MCF 10A (cell line): ENCODE measurements around the gene GABRG3. TPM values are rescaled to one million over a fixed set of nuclear protein-coding genes. Genes with fewer than 3 reads are reported as not detected.

Experiments
- BruUV-seq: library from RNA; stranded (reverse); fragments of 400-500 nt; replicated peaks from 2 replicates; lab custom pipeline; 2021; lab: Mats Ljungman, UMichigan
- CTCF ChIA-PET: fragments of 300-600 bp; sonication (Branson Sonifier 250); formaldehyde crosslinking; extraction: SDS; loops from one replicate; lab custom pipeline; 2021; ENCODE audit warnings: antibody characterized with exemption, inconsistent platforms; lab: Yijun Ruan, JAX
- POLR2A ChIA-PET: fragments of 300-600, 350-650 bp; sonication (Branson Sonifier 250); formaldehyde crosslinking; extraction: SDS; loops from one replicate; lab custom pipeline; 2020; ENCODE audit warnings: antibody characterized with exemption, inconsistent platforms; lab: Yijun Ruan, JAX
- DNase-seq: peaks from one replicate; pipeline ENCODE4 v3.0.0-alpha.2; 2018; ENCODE audit not compliant: unreplicated experiment
- H3K27ac Mint-ChIP-seq: one replicate; pipeline ENCODE4 v1.8.0; 2022; ENCODE audit warnings: mild to moderate bottlenecking, low read depth, mixed read lengths; ENCODE audit not compliant: unreplicated experiment
- H3K27me3 Mint-ChIP-seq: one replicate; pipeline ENCODE4 v1.8.0; 2022; ENCODE audit warnings: mixed read lengths; ENCODE audit not compliant: insufficient read depth, unreplicated experiment
- H3K36me3 Mint-ChIP-seq: one replicate; pipeline ENCODE4 v1.8.0; 2022; ENCODE audit warnings: mild to moderate bottlenecking, moderate library complexity, mixed read lengths; ENCODE audit not compliant: insufficient read depth, unreplicated experiment
- H3K4me1 Mint-ChIP-seq: one replicate; pipeline ENCODE4 v1.8.0; 2022; ENCODE audit warnings: mixed read lengths; ENCODE audit not compliant: insufficient read depth, unreplicated experiment
- H3K4me3 Mint-ChIP-seq: one replicate; pipeline ENCODE4 v1.8.0; 2022; ENCODE audit warnings: mild to moderate bottlenecking, moderate library complexity, mixed read lengths; ENCODE audit not compliant: unreplicated experiment
- H3K9me3 Mint-ChIP-seq: one replicate; pipeline ENCODE4 v1.8.0; 2022; ENCODE audit warnings: mixed read lengths; ENCODE audit not compliant: unreplicated experiment
- CTCF ChIP-seq: fragments of 200-600 bp; IDR thresholded peaks from one replicate; pipeline ENCODE4 v1.8.0; 2022; ENCODE audit warnings: antibody characterized with exemption, mild to moderate bottlenecking; ENCODE audit not compliant: unreplicated experiment
- intact Hi-C: fragments of 100-400 bp; cut with micrococcal nuclease; formaldehyde crosslinking; loops from 2 replicates; pipeline ENCODE4 v1.14.1; 2022
- total RNA-seq: library from RNA; stranded (reverse); gene quantifications from 2 replicates; pipeline ENCODE4 v1.2.3, GENCODE V29; 2022

GABRG3 gene
- total RNA-seq, 1 experiment from 2014 or later: not detected

DNA sequence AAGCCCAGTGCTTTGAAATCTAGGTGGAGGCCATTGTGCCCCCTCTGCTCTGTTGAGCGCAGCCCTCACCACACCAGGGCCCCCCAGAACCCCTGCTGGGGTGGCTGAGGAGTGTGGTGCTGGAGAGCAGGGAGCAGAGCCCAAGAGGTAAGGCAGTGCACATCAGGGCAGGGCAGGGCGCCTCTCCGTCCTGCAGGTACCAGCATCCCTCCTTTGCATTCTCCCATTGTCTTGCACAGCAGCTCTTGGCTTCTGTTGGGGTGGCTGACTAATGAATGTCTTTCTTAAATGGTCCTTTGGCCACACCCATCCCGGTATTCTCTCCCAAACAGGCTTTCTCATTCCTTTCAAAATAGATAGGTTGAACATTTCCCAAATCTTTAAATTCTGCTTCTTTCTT is 41.4 kb upstream of the GABRG3 start:
- DNase-seq: no peak
- no peak for TF ChIP-seq CTCF
- Mint-ChIP-seq H3K9me3 (peaks cover 29% of the 10 kb centered on the region), H3K27me3 (no peaks in the 10 kb centered on the region), H3K36me3 (peaks cover 6% of the 10 kb centered on the region), H3K27ac (no peak overlapping the region), H3K4me1 (no peaks in the 10 kb centered on the region), H3K4me3 (no peak overlapping the region)
- ChIA-PET CTCF (no interaction called here), POLR2A (no interaction called here)
- intact Hi-C loops: no loop called here
- BruUV-seq: no TSS peak

DNA sequence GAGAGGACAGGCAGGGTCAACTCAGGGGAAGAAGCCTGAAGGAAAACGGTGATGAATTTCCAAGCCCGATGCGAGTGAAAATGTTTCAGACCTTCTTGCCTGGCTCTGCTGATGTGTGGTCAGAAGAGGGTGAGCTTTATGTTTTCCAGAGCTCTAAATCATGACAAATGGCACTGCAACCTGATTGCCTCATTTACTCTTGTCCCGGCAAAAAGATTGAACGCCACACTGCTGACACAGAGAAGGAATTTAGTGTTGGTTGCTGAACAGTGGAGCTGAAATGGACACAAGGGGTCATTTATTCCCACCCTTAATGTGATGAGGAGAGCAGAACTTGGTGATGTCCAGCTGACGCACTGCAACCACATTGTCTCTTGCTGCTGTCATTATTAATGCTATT is 36.1 kb upstream of the GABRG3 start:
- peaks cover 6% of the 10 kb centered on the region for H3K36me3 Mint-ChIP-seq
- CTCF ChIA-PET: no interaction called here
- no TSS peak for BruUV-seq
- H3K27me3 Mint-ChIP-seq: no peaks in the 10 kb centered on the region
- DNase-seq: no peak
- H3K9me3 Mint-ChIP-seq: peaks cover 37% of the 10 kb centered on the region
- H3K27ac Mint-ChIP-seq: no peak overlapping the region
- no peak for TF ChIP-seq CTCF
- POLR2A ChIA-PET: no interaction called here
- H3K4me3 Mint-ChIP-seq: no peak overlapping the region
- H3K4me1 Mint-ChIP-seq: no peaks in the 10 kb centered on the region
- intact Hi-C loops: no loop called here

GRCh38 chr15:26935322-26935721 is 35.7 kb upstream of the GABRG3 start:
- DNase-seq: no peak
- H3K36me3 Mint-ChIP-seq: peaks cover 6% of the 10 kb centered on the region
- intact Hi-C loops: no loop called here
- no peak for TF ChIP-seq CTCF
- no peak overlapping the region for H3K27ac Mint-ChIP-seq
- H3K27me3 Mint-ChIP-seq: no peaks in the 10 kb centered on the region
- no peaks in the 10 kb centered on the region for H3K4me1 Mint-ChIP-seq
- BruUV-seq: no TSS peak
- POLR2A ChIA-PET: no interaction called here
- CTCF ChIA-PET: no interaction called here
- H3K9me3 Mint-ChIP-seq: peaks cover 33% of the 10 kb centered on the region
- H3K4me3 Mint-ChIP-seq: no peak overlapping the region

DNA sequence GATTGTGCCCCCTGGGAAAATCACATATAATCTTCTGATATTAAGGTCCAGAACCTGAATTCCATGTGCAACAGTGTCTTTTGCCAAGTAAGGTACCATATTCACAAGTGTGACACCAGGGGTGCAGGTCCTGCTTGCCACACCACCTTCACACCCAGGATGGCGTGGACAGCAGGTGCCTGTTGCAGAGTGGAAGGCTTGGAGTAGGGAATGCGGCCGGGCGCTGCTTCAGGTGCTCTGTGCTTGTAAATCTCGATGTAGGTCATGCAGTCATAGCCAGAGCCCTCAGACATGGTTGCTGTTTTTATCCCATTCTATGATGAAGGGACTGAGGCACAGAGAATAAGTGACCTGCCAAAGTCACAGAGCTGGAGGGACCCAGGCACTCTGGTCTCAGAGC is 34.5 kb upstream of the GABRG3 start:
- no peak for DNase-seq
- Mint-ChIP-seq H3K36me3 (peaks cover 6% of the 10 kb centered on the region), H3K27me3 (no peaks in the 10 kb centered on the region), H3K4me1 (no peaks in the 10 kb centered on the region), H3K9me3 (peaks cover 27% of the 10 kb centered on the region), H3K27ac (no peak overlapping the region), H3K4me3 (no peak overlapping the region)
- ChIA-PET CTCF (no interaction called here), POLR2A (no interaction called here)
- intact Hi-C loops: no loop called here
- TF ChIP-seq CTCF: no peak
- BruUV-seq: no TSS peak
